ENCODE results near the gene RUFY4.

Gene RUFY4

DNA sequence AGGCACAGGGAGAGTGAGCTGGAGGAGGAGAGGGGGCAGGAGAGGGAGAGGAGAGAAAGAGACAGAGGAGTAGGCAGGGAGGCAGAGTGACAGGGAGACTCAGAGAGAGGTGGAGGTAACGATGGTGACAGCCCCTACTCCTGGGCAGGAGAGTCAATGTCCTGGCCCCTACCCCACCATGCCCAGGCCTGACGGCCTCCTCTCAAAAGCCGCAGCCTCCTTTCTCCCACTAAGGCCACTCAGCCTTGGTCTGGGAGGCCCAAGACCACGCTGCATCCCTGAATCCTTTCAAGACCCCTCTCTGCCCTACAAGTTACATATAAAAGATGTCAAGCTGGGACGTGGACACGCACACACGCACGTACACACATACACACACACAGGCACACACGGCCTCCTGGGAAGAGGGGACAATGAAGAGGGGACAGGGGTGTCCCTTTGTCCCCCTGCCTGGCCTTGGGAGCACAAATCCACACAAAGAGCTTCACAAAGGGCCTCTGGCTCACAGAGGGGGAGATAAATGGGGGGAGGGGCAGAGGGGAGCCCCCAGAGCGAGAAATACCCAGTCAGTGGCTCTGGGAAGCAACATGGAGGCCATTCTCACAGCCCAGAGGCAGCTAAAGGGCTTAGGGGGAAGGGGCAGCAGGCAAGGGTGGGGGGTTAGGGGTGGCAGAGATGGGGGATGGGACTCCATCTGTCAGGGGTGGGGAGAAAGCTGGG lies 46.8 kb upstream of the RUFY4 start:
- in situ Hi-C loops (cut with HindIII; ENCODE audit: low sequenced_read_pairs): no loop called here
- no peak for DNase-seq (ENCODE audit: low read depth)
- H3K4me3 ChIP-seq (ENCODE audit: low read depth, low read length): no peak overlapping the region
- TF ChIP-seq, protein P1, sequence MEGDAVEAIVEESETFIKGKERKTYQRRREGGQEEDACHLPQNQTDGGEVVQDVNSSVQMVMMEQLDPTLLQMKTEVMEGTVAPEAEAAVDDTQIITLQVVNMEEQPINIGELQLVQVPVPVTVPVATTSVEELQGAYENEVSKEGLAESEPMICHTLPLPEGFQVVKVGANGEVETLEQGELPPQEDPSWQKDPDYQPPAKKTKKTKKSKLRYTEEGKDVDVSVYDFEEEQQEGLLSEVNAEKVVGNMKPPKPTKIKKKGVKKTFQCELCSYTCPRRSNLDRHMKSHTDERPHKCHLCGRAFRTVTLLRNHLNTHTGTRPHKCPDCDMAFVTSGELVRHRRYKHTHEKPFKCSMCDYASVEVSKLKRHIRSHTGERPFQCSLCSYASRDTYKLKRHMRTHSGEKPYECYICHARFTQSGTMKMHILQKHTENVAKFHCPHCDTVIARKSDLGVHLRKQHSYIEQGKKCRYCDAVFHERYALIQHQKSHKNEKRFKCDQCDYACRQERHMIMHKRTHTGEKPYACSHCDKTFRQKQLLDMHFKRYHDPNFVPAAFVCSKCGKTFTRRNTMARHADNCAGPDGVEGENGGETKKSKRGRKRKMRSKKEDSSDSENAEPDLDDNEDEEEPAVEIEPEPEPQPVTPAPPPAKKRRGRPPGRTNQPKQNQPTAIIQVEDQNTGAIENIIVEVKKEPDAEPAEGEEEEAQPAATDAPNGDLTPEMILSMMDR (IDR thresholded peaks at IDR 0.05; ENCODE audit: low read depth, low read length, missing control alignments): no peak

DNA sequence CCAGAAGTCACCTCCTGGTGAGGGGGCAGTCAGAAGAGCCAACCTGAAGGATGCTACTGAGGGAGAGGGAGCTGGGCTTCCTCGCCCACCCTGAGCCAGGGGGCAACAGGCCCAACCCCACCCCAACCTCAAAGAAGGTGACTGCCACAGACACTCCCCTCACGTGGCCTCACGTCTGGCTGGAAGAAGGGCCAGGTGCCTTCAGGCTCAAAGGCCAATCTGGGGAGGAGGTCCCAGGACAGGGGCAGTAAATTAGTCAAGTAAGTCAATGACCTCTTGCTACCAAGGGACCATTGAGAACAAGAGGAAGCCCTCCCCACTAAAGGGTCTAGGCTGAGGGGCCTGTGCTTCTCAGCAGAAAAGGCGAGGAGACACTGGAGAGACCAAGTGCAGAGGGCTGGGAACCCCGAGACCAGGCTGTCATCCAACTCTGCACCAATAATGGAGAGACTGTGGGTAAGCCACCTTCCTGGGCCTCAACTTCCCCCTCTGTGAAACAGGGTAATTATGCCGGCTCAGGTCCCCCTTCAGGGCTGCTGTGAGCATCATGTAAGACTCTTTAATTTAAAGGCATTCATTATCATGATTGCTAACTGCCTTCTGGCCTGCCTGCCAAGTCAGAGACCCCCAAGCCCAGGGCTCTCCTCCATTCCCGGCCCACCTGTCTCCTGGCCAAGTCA lies 46.1 kb upstream of the RUFY4 start:
- no peak overlapping the region for H3K4me3 ChIP-seq (ENCODE audit: low read depth, low read length)
- TF ChIP-seq, protein P1 (IDR thresholded peaks at IDR 0.05; ENCODE audit: low read depth, low read length, missing control alignments): no peak
- no peak for DNase-seq (ENCODE audit: low read depth)
- in situ Hi-C loops (cut with HindIII; ENCODE audit: low sequenced_read_pairs): no loop called here

DNA sequence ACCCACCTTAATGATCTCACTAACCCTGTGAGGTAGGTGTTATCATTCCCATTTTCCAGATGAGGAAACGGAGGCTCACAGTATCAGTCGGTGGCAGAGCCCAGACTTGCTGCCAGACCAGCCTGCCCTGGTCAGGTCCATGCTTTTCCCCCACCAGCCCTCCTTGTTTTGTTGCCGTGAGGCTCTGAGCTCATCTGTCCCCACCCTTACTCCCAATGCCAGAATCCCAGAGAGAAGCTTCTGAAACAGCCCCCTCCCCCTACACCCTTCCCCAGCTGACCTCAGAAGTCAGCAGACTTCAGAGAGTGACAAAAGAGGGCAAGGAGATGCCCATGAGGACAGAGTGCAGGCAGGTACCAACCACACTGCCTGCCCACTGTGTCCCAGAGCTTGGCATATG lies 45.4 kb upstream of the RUFY4 start:
- no peak overlapping the region for H3K4me3 ChIP-seq (ENCODE audit: low read depth, low read length)
- in situ Hi-C loops (cut with HindIII; ENCODE audit: low sequenced_read_pairs): no loop called here
- TF ChIP-seq, protein P1 (IDR thresholded peaks at IDR 0.05; ENCODE audit: low read depth, low read length, missing control alignments): no peak
- DNase-seq (ENCODE audit: low read depth): no peak

DNA sequence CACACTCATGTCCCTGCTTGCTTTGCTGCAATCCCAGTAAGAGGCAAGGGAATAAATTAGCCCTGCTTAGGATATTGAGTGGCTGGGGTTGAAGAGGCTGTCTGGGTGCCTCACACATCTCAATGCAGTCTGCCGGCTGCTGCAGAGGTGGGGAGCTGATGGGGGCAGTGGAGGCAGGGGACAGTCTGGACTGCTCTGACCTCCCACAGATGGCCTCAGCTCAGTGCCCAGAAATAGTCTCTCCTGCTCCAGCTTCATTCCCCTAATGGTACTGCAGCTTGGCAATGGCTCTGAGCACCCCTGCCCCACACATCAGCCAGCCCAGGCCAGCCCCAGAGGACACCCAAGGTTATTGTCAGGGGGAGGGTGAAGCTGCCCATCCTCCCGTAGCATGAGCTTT lies 44.7 kb upstream of the RUFY4 start:
- DNase-seq (ENCODE audit: low read depth): no peak
- TF ChIP-seq, protein P1 (IDR thresholded peaks at IDR 0.05; ENCODE audit: low read depth, low read length, missing control alignments): no peak
- no peak overlapping the region for H3K4me3 ChIP-seq (ENCODE audit: low read depth, low read length)
- in situ Hi-C loops (cut with HindIII; ENCODE audit: low sequenced_read_pairs): no loop called here

DNA sequence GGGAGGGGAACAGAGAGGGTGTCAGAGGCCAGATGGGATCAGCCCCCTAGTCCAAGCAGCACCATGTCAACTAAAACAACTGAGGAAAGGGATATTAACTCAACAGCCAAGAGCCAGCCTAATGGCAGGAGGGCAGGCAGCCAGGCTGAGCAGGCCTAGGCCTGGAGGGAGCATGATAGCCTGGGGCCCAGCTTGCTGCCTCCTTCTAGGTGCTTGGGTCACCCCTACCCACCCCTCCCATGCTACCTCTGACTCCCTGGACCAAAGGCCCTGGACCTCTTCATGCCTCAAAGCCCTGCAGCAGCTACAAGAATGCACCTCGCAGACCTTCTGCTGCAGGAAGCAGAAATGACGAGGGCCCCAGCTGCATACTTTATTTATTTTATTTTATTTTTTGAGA lies 44.2 kb upstream of the RUFY4 start:
- in situ Hi-C loops (cut with HindIII; ENCODE audit: low sequenced_read_pairs): no loop called here
- H3K4me3 ChIP-seq (ENCODE audit: low read depth, low read length): no peak overlapping the region
- no peak for DNase-seq (ENCODE audit: low read depth)
- TF ChIP-seq, protein P1 (IDR thresholded peaks at IDR 0.05; ENCODE audit: low read depth, low read length, missing control alignments): no peak

DNA sequence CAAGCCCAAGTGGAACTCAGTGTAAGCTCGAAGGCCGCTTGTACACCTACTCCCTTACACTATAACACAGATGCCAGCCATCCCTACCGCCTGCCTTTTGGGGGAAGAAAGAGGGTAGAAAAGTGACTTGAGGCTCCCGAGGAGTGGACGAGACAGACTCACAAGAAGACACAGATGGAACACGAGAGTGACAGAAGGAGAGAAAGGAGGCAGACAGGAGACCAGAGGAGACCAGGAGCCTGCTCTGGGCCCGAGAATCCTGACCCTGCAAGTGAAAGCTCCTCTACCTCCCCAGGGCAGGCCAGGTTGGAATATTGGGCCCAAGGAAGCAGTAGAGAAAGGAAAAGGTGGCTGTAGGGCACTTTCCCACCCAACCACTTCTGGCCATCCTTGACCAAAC lies 42.8 kb upstream of the RUFY4 start:
- no peak for DNase-seq (ENCODE audit: low read depth)
- no peak overlapping the region for H3K4me3 ChIP-seq (ENCODE audit: low read depth, low read length)
- in situ Hi-C loops (cut with HindIII; ENCODE audit: low sequenced_read_pairs): no loop called here
- TF ChIP-seq, protein P1 (IDR thresholded peaks at IDR 0.05; ENCODE audit: low read depth, low read length, missing control alignments): no peak

All from astrocyte of the cerebellum (primary cell).